GM18858 (cell line): ENCODE results near the gene PTH1R.
"Not testable (repeated sequence)": the region's sequence is repeated elsewhere in the genome, so short reads cannot be mapped to it uniquely, and the experiment has no call there.

Experiments
- ATAC-seq: cut with Tn5 transposase; IDR thresholded peaks from one replicate; pipeline ENCODE4 v1.9.1; 2021; ENCODE audit not compliant: unreplicated experiment

The PTH1R gene

DNA sequence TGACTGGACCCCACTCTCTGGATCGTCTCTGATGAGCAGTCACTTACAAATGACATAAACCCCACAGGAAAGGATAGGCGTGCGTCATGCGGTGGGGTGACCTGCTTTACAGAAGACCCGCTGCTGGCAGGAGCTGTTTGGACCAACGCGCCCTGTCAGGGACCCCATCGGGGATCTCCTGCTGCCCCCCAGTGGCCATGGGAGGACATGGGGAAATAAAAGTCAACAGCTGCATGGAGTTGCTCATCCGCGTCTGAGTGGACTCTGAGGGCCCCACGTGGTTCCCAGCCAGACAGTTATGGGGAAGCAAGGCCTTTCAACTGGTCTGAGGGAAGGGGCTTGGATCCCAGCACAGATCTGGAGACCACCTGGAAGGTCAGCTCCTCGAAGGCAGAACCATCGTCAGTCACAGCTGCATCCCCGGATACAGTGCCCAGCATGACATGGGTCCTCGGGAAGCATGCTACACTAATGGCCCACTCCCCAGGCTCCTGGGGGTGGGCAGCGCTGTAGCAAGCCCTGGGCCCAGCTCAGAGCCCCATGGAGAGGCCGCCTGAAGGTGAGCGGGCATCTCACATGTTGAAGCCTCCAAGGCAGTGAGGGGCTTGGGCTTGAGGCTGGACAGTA lies 32.1 kb downstream of the PTH1R start:
- no peak for ATAC-seq

DNA sequence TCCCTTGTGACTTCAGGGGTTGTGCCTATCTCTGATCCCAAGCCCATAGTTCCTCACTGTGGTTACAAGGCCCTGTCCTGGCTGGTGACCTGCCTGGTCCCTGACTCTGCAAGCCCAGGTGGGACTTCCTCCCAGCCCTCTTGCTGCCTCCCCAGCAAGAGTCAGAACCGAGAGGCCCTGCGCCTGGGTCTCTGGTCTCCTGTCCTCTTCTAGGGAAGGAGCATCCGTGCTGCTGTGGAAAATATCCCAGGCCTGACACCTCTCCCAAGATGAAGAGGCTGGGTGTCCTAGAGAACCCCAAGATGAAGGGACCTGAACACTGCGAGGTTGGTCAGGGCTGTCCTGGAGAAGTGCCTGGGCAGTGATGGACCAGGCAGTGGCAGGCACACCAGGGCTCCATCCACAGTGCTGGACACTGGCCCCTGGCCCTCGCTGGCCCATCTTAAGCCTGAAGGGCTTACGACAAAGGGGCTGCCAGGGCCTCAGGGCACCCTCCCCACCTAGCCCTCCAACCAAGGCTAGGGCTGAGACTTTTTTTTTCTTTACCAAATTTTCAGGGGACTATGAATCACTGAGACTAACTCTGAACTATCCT lies 32.7 kb downstream of the PTH1R start:
- ATAC-seq = no peak

DNA sequence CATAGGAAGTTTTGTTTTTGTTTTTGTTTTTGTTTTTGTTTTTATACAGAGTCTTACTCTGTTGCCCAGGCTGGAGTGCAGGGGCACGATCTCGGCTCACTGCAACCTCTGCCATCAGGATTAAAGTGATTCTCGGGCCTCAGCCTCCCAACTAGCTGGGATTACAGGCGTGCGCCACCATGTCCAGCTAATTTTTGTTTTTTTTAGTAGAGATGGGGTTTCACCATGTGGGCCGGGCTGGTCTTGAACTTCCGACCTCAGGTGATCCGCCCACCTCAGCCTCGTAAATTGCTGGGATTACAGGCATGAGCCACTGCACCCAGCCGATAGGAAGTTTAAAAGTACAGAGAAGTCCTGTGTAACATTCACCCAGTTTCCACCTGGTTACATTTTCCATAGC lies 33.4 kb downstream of the PTH1R start:
- ATAC-seq = not testable (repeated sequence)

DNA sequence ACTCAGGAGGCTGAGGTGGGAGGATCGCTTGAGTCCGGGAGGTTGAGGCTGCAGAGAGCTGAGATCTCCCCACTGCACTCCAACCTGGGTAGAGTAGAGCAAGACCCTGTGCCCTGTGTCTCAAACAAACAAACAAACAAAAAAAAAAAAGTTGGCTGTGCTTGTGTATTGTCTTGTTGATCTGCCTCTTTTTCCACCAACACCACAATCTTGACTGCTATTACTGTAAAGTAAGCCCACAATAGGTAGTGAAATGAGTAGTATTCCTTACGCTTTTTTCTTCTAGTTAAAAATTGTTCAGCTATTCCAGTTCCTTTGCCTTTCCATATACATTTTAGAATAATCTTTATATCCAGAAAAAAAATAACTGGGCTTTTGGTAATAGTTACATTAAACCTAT lies 35.5 kb downstream of the PTH1R start:
- ATAC-seq = no peak

DNA sequence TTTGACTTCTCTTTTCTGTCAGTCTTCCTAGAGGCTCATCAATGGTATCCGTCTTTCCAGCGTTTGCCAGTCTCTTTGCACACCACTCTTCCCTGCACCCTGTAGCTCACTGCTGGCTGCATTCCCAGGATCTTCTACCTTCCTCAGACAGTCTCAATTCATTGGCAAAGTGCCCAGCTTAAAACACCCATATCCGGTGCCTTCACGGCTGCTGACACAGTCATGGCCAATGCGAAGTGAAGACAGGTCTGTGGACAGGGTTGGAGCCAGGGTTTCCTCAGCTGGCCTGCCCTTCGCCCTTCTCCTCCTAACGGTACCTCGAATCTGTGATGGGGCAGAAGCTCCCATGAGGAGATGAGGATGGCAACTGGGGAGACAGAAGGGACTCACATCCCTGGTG lies 36.1 kb downstream of the PTH1R start:
- ATAC-seq = no peak

DNA sequence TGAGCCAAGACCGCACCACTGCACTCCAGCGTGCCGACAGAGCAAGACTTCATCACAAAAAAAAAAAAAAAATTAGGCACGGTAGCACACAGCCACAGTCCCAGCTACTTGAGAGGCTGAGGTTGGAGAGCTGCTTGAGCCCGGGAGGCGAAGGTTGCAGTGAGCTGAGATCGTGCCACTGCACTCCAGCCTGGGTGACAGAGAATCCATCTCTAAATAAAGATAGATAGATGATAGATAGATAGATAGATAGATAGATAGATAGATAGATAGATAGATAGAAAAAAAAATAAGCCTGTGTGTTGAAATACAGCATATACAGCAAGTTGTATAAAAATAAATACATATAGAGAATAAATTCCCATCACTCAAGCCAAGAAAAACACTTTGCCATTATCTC lies 37.3 kb downstream of the PTH1R start:
- ATAC-seq = no peak

DNA sequence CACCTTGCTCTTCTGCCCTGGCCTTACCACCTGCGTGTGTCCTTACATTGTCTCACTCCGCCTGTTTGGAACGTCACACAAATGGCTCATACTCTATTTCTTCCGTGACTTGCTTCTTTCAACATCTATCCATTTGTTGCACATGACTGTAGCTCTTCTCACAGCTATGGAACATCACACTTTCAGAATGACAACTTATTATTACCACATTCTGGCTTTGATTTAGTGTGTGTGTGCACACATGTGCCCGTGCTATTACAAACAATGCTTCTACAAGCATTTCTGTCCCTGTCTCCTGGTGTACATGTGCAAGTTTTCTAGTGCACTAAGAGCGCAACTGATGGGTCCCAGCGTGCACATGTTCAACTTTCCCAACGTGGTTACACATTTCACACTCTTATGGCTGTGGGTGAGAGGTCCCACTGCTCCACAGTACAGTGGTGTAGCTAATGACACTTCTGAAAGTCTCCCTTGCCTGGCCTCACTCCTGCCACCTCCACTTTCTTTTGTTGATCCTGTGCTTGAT lies 37.8 kb downstream of the PTH1R start:
- no peak for ATAC-seq

DNA sequence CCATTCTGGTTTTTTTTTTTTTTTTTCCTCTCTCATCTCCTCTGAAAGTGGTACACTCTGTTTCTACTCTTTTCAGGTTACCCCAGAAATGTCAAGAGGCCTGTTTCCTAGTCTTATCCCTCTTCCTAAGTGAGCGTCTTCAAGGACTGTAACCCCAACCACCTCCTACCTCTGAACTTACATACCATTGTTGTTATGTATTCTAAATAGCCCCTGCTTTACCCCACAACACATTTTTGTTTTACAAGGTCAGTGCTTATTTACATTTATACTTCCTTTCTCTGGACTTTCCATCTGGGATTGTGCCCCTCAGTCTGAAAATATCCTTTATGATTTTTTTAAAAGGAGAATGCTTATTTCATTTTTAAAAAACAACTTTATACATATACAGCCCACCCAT lies 38.8 kb downstream of the PTH1R start:
- ATAC-seq = no peak

DNA sequence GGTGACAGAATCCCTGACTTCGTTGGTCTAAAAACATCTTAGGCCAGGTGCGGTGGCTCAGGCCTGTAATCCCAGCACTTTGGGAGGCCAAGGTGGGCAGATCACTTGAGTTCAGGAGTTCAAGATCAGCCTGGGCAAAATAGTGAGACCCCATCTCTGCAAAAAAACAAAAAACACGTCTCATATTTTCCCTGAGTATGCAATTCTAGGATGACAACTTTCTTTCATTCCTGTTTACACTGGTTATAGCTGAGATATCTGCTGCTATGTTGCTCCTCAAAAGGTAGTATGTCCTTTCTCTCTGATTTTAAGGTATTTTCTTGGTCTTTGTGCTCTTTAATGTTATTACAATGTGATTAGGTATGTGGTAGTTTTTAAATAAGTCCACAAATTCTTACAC lies 39.3 kb downstream of the PTH1R start:
- no peak for ATAC-seq

DNA sequence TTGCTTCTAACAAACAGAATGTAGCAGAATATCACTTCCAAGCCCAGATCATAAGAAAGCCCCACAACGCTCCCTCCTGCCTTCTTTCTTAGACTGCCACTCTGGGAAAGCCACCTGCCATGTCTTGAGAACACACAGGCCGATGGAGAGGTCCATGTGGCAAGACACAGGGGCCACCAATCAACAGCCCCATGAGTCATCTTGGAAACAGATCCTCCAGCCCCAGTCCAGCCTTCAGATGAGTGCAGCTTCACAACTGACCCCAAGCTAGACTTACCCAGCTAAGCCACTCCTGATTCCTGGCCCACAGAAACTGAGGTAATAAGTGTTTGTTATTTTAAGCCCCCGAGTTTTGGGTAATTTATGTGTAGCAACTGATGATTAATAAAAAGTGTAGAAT lies 39.7 kb downstream of the PTH1R start:
- no peak for ATAC-seq

DNA sequence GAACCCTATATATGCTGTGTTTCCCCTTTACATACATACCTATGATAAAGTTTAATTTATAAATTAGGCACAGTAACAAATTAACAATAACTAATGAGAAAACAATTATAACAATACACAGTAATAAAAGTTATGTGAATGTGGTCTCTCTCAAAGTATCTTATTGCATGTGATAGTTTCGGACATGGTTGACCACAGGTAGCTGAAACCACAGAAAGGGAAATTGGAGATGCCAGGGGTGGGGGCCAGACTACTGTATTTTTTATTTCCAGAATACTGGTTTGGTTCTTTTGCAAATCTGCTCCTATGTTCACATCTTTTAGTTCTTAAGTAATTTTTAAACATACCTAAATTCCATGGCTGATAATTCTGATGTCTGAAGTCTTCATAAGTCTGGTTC lies 40.7 kb downstream of the PTH1R start:
- ATAC-seq = no peak

DNA sequence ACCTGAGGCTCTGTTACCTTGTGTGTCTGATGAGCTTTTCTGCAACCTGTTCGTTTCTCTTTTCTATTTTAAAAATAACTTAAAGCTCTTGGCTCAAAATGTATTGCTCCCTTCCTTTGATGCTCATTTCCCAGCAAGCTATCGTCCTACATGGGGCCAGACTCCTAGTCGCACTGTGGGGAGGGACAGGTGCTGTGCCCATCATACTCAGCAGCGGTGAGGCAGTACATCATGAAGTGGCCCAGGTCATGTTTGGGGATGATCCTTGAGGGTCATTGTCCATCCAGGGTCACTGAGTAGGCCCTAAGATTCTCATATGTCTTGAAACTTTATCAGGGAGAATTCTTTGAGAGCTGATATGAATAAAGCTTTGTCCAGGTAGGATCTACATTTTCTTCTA lies 41.1 kb downstream of the PTH1R start:
- no peak for ATAC-seq

DNA sequence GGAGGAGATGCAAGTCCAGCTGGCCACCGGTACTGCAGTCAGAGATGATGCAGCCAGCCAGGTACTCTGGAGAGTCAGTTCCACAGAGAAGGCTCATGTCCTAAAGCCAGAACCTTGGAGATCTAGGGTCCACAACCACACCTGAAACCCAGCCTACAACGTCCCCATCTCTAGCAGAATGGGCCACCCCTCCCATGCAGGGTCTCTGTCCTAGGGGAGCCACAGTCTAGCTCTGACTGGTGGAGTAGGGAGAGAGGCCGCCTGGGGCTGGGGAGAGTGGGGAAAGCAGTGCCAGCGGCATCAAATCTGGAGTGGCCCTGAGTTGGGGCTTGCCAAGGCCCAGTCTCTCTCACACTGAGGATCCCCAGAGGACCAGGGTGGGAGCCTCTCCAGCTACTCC lies 43.5 kb downstream of the PTH1R start:
- ATAC-seq = no peak

DNA sequence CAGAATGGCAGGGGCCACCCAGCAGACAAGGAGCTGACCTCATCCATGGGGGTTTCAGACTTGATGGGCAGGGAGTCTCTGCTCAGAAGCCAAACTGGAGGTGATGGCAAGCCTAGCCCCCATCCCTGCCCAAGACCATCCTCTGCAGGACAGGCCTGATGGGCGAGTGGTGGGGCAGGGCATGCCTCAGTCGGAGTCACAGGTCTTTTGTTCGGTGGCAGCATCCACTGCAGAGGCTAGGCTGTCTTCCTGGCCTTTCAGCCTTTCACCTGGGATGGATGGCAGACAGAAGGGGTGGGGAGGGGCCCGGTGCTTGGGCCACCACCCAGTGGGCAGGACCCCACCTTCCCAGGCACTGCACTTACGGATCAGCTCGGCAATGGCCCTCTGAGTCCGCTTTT lies 44.4 kb downstream of the PTH1R start:
- ATAC-seq = no peak

DNA sequence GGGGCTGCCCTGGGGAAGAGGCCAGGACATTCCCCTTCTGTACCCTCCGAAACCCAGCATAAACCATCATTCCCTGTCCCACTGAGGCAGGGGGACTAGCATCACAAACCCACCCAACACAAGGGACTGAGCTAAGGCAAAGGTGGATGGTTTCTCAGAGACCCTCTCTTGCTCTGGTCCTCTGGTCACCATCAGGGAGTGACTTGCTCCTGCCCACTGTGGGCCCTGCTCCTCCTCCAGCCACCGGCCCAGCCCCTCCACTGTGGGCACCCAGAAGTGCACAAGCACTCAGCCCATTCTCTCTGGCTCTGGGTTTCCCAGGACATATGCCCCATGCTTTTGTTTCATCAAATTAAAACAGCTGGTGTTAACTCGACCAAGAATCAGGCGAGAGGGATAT lies 44.9 kb downstream of the PTH1R start:
- no peak for ATAC-seq

DNA sequence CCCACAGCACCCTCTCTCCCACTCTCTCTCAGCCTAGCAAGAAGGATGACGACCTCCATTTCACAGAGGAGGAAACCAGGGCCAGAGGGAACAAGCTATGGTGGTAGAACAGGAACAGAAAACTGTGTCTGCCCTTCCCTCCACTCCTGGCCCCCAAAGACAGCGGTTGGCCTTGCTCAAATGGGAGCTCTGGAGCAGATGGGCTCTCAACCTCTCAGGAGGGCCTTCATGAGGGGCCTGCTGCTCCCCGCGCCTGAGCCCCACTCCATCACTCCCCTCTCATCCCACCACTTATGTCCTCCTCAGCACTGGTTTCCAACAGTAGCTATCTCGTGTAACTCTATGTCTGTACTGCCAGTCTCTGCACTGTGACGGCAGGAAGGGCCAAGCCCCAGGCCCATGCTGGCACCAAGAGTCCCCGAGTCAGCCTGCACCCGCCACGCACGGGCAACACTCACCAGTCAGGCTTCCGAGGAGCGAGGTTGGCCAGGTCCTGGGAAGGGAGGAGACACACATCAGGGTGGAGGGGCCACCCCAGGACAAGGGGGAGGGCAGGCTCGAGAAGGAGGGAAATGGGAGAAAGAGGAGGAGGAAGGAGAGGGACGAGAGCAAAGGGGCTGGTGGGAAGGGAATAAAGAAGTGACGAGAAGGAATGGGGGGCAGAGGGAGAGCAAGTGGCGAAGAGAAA lies 45.5 kb downstream of the PTH1R start:
- no peak for ATAC-seq

DNA sequence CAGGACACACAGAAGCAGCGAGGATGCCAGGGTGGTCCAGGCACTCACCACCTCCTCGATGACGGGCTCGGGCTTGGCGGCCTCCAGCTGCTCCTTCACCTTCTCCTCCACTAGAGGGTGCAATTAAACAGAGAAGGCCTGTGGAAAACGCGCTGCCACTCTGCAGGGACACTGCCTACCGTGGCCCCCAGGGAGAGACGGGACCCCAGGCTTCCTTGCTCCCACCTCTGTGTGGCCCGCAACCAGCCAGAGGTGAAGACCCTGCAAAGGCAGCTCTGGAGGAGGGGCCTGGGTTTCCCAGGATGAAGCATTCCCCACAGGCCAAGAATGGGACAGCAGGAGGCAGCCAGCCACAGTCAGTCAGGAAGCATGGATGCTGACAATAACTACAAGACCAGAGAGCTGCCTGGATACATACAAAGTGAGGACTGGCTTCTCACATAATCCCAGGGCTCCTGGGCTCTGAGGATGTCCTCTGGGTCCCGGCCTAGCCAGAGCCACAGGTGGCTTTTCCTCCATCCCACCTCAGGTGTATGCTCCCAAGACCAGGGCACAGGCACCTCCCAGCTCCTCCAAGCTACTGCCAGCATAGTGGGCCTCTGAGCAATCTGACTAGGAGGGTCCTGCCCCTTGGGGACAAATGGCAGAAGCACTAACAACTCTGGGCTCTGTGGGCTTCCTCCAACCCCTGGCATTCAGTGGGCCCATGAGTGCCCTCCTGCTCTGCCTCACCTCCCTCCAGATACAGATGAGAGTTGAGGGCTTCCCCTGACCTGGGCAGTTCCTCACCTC lies 46.2 kb downstream of the PTH1R start:
- no peak for ATAC-seq

DNA sequence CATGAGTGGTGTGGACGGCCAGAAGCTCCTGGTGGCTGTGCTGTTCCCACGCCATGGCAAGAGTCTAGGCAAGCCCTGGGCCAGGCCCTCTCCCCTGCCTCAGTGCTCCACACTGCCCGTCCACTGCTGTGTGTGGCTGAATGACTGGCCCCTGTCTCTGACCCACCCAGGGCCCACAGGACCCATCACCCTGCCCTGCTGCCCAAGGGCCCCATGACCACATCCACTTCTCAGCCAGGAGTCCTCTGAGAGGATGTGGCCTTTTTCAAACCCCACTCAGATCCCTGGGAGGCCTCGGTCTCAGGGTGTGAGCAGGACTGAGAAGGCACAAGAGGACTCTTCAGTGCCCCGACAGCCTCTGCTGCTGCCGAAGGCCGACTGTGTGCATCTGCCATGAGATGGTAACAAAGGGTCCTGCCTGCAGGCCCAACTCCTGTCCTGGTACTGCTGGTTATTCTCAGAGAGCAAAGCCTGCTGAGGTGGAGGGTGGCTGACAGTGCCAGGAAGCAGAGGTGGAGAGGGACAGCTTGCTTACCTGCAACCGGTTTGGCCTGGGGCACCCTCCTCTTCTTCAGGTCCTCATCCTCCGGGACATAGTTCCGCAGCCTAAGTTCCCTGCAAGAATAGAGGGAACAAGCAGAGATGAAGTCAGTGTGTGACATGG lies 47.5 kb downstream of the PTH1R start:
- ATAC-seq = no peak

DNA sequence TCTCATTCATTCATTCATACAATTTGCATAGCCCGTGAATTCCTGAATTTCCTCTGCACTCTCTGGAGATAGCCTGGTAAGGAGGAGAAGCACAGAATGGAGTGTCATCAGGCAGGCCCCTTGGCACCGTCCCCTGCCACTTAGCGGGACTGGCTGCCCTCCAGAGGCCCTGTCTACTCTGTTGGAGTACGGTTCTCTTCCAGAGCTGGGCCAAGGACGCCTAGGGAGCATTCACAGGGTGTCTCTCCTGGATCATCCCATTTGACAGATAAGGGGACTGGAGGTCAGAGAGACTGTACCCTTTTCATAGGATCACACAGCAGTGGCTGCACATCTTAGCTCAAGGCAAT lies 48.0 kb downstream of the PTH1R start:
- ATAC-seq = no peak

DNA sequence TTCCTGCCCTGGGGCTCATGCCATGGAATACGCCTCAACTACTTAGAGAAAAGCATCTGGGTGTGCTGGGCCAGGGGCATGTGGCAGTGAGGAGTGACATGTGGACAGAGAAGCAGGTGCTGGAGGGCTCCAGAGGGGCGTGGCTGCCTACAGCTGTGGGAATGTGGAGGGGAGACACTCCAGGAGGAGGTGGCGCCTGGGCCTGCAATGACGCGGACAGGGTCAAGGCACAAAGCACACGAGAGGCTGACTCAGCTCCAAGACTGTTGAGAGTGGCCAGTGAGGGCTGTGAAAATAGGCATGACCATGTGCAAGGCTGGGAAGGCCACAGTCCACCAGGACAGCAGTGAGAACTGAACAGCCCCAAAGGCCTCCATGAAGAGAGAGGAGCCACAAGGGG lies 48.5 kb downstream of the PTH1R start:
- no peak for ATAC-seq

DNA sequence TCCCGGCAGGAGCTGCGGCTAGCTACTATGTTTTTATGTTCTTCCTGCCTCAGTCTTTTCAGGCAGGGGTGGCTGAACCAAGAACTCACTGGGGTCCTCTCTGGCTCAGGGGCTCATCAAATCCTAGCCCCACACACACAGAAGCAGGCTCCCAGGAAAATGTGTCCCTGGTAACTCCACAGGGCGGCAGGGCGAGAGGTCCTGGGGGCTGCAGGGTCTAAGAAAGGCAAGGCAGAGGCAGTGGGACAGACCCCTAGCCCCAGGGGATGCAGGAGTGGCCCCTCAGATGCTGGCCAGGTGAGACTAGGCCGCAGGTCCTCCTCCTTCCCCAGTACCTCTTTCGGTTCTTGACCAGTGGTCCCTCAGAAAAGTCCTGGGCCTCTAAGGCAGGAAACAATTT lies 48.9 kb downstream of the PTH1R start:
- ATAC-seq = no peak
